GM12864 (cell line): Measurements from ENCODE around the gene ABHD1.
"Not testable (repeated sequence)": the region's sequence is repeated elsewhere in the genome, so short reads cannot be mapped to it uniquely, and the experiment has no call there.

ENCODE experiments used
- DNase-seq: peaks from one replicate; pipeline ENCODE4 v3.0.0-alpha.2; 2011; ENCODE audit warnings: low read depth
- H3K4me3 ChIP-seq: 2 replicates; pipeline ENCODE4 v1.5.1; 2011; ENCODE audit warnings: mild to moderate bottlenecking, low read depth, low read length, control low read depth
- CTCF ChIP-seq: IDR thresholded peaks from 2 replicates; pipeline ENCODE4 v1.5.1; 2011; ENCODE audit warnings: low read depth, mild to moderate bottlenecking, moderate library complexity, low read length, control low read depth, inconsistent platforms; ENCODE audit errors: missing control alignments

The ABHD1 gene

GRCh38 chr2:27117995-27118524 is 5.6 kb upstream of the ABHD1 start:
- H3K4me3 ChIP-seq, result peak overlapping the region; percentile 40; the same call in 1 of the 2 replicates
- no peak for TF ChIP-seq CTCF
- no peak for DNase-seq

- DNase-seq, result no peak
- peak within 1 kb of the TSS; percentile 40 for H3K4me3 ChIP-seq
- no peak for TF ChIP-seq CTCF
Observed at GRCh38 chr2:27118525-27119329, 4.9 kb upstream of the ABHD1 start, which contains the start of gene CGREF1. CGREF1 (minus strand) TSS chr2:27119128; CDS start chr2:27104366, 14,762 bp downstream.

GRCh38 chr2:27119330-27119670 is 4.3 kb upstream of the ABHD1 start:
- peak overlapping the region; percentile 40 for H3K4me3 ChIP-seq
- not testable (repeated sequence) for DNase-seq

- DNase-seq, result no peak
- no peak for TF ChIP-seq CTCF
- no peak overlapping the region for H3K4me3 ChIP-seq
Observed at GRCh38 chr2:27121906-27122305, 1.7 kb upstream of the ABHD1 start.

GRCh38 chr2:27122791-27123190 is 824 bp upstream of the ABHD1 start:
- no peak overlapping the region for H3K4me3 ChIP-seq
- no peak for TF ChIP-seq CTCF

GRCh38 chr2:27125104-27125503 is 1.5 kb downstream of the ABHD1 start:
- DNase-seq, result no peak
- no peak for TF ChIP-seq CTCF
- H3K4me3 ChIP-seq, result no peak overlapping the region

More at GRCh38 chr2:27122791-27123190, 824 bp upstream of the ABHD1 start:
- DNase-seq, result no peak

GRCh38 chr2:27126252-27126710 is 2.7 kb downstream of the ABHD1 start:
- TF ChIP-seq CTCF, result no peak
- no peak for DNase-seq
- H3K4me3 ChIP-seq, result no peak overlapping the region
